ENCODE data around the gene HM13. TPM values are rescaled to one million over a fixed set of nuclear protein-coding genes. Genes with fewer than 3 reads are reported as not detected.
A peak's percentile ranks its signal among the peaks of the same experiment; 100 is the strongest.

HM13 gene
- total and polyA plus RNA-seq, 2 of the 13 experiments (the other 11 are each of a cell fraction or from before 2014, with no cell fraction given): 118 to 243 TPM

GRCh38 chr20:31573555-31574321, 59.5 kb downstream of the HM13 start (continued):
- TF ChIP-seq ZNF276 (CRISPR knock-in tag; IDR thresholded peaks at IDR 0.05; ENCODE audit: low read depth) (0 out of 2 replicates have a peak, but pooled peaks have one; percentile 28), ELF1 (CRISPR knock-in tag; IDR thresholded peaks at IDR 0.05) (peak; percentile 46; the same call in 1 of the 2 replicates), NFE2 (CRISPR knock-in tag; IDR thresholded peaks at IDR 0.05) (no peak), RARG (CRISPR knock-in tag; IDR thresholded peaks at IDR 0.05; ENCODE audit: low read depth) (no peak), THAP11 (CRISPR knock-in tag; IDR thresholded peaks at IDR 0.05) (no peak), SIX4 (CRISPR knock-in tag; IDR thresholded peaks at IDR 0.05) (no peak), ZBTB44 (CRISPR knock-in tag; IDR thresholded peaks at IDR 0.05) (no peak), ZBTB2 (CRISPR knock-in tag; IDR thresholded peaks at IDR 0.05; ENCODE audit: low read depth) (no peak), ZBTB1 (CRISPR knock-in tag; IDR thresholded peaks at IDR 0.05; ENCODE audit: borderline replicate concordance) (no peak), HBP1 (CRISPR knock-in tag; IDR thresholded peaks at IDR 0.05; ENCODE audit: low read depth) (no peak), ZSCAN25 (CRISPR knock-in tag; IDR thresholded peaks at IDR 0.05) (no peak), TOE1 (CRISPR knock-in tag; IDR thresholded peaks at IDR 0.05) (no peak), GZF1 (CRISPR knock-in tag; IDR thresholded peaks at IDR 0.05) (no peak), ATF6 (CRISPR knock-in tag; conservative IDR thresholded peaks at IDR 0.05) (no peak), ZNF431 (CRISPR knock-in tag; IDR thresholded peaks at IDR 0.05; ENCODE audit: borderline replicate concordance, low read depth) (no peak), ZBTB4 (CRISPR knock-in tag; IDR thresholded peaks at IDR 0.05; ENCODE audit: borderline replicate concordance) (no peak), ZNF256 (CRISPR knock-in tag; conservative IDR thresholded peaks at IDR 0.05) (no peak)

Data from HepG2 (cell line).